ENCODE measurements around the gene MRPL33.

- no peak for TF ChIP-seq CTCF (IDR thresholded peaks at IDR 0.05)
- no peak for TF ChIP-seq POLR2A (IDR thresholded peaks at IDR 0.05)
These were observed 37.5 kb downstream of the MRPL33 start for GRCh38 chr2:27808984-27809383.
